GM12872 (cell line): ENCODE measurements around the gene SIPA1L3.

Experiments used
- CTCF ChIP-seq: IDR thresholded peaks from 3 replicates; pipeline ENCODE4 v1.5.1; 2011; ENCODE audit warnings: low read depth, mild to moderate bottlenecking, low read length, moderate library complexity; ENCODE audit not compliant: insufficient read depth

Gene SIPA1L3

GRCh38 chr19:38253788-38254187 lies 346.8 kb downstream of the SIPA1L3 start:
- no peak for TF ChIP-seq CTCF

DNA sequence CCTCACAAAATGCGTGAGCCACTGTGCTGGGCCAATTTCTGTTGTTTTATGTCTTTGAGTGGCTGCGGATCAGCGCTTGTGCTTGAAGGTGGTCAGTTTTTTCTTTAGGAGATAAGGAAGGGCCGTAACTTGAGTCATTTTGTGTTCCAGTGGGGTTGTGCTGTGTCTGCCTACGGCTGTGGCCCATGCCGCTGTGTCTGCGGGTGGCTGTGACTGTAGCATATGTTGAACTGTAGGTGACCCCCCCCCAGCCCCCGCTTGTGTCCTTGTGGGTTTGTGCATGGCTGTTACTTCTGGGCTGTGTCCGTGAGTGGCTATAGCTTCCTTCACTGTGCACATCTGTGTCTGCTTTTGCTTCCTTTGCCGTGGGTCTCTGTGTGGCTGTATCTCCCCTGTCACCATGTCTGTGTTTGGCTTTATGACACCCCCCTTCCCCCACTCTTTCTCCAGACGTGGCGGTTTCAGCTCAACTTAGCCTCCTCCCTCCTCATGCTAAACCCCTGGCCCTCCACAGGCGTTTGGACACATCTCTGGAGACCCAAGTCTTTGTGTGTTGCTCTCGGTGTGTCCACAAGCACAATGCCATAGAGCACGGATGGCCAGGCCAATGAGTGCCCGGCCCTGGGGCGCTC lies 348.5 kb downstream of the SIPA1L3 start:
- TF ChIP-seq CTCF, result no peak
